HepG2 (cell line): ENCODE results near the gene SPRED2. TPM values are rescaled to one million over a fixed set of nuclear protein-coding genes. Genes with fewer than 3 reads are reported as not detected.

Experiments used
- NFYB ChIP-seq: sonication (generic); formaldehyde crosslinking; IDR thresholded peaks from 2 replicates; pipeline ENCODE4 v1.4.0; 2020; ENCODE audit warnings: missing genetic modification reagents
- SOX5 ChIP-seq: IDR thresholded peaks from 2 replicates; pipeline ENCODE4 v1.6.1; 2016; ENCODE audit warnings: borderline replicate concordance
- ZFY ChIP-seq: sonication (generic); formaldehyde crosslinking; IDR thresholded peaks from 2 replicates; pipeline ENCODE4 v1.4.0; 2020; ENCODE audit warnings: missing genetic modification reagents
- ZNF180 ChIP-seq: sonication (generic); formaldehyde crosslinking; IDR thresholded peaks from 2 replicates; pipeline ENCODE4 v1.4.0; 2020; ENCODE audit warnings: low read depth, missing genetic modification reagents, borderline replicate concordance
- ZNF205 ChIP-seq: IDR thresholded peaks from 2 replicates; pipeline ENCODE4 v1.6.1; 2018; ENCODE audit warnings: missing biosample characterization, missing genetic modification reagents
- ZNF501 ChIP-seq: sonication (generic); formaldehyde crosslinking; IDR thresholded peaks from 2 replicates; pipeline ENCODE4 v1.5.1; 2020; ENCODE audit warnings: mild to moderate bottlenecking, moderate library complexity, missing genetic modification reagents
- ZNF547 ChIP-seq: sonication (generic); formaldehyde crosslinking; IDR thresholded peaks from 2 replicates; pipeline ENCODE4 v1.5.1; 2020; ENCODE audit warnings: mild to moderate bottlenecking, missing genetic modification reagents
- ZNF605 ChIP-seq: sonication (generic); formaldehyde crosslinking; IDR thresholded peaks from 2 replicates; pipeline ENCODE4 v1.8.0; 2022; ENCODE audit warnings: mild to moderate bottlenecking, missing genetic modification reagents
- ZNF766 ChIP-seq: sonication (generic); formaldehyde crosslinking; IDR thresholded peaks from 2 replicates; pipeline ENCODE4 v1.5.0; 2020; ENCODE audit warnings: missing genetic modification reagents, borderline replicate concordance
- ZNF792 ChIP-seq: IDR thresholded peaks from 2 replicates; pipeline ENCODE4 v1.6.1; 2016
- polyA plus RNA-seq, 8 experiments: library from polyadenylated mRNA; depleted of rRNA in 3 of 8; stranded (reverse) in 7 of 8; unstranded in 1 of 8; fragments of >200 nt; fragmentation: Illumina TruSeq in 4 of 8; extraction: Trizol in 4 of 8; gene quantifications; 2 replicates each; pipeline versions ENCODE4 v1.2.1 to v1.2.3, GENCODE V29; 2011 to 2016; ENCODE audit warnings: low read depth in 4 of 8, missing spikeins in 1 of 8, mixed read lengths in 1 of 8; ENCODE audit not compliant: insufficient read depth in 1 of 8
- total RNA-seq, 5 experiments: library from RNA; depleted of rRNA; stranded (reverse); fragments of >200 nt; fragmentation: Illumina TruSeq; extraction: Trizol; gene quantifications; 2 replicates each; pipeline ENCODE4 v1.2.3, GENCODE V29; 2016; ENCODE audit warnings: low read depth in 1 of 5
- TF ChIP-seq, protein P1 (sequence below): sonication (generic); formaldehyde crosslinking; IDR thresholded peaks from 2 replicates; pipeline ENCODE4 v1.5.0; 2020; ENCODE audit warnings: missing genetic modification reagents
- TF ChIP-seq, protein P2 (sequence below): sonication (generic); formaldehyde crosslinking; IDR thresholded peaks from 2 replicates; pipeline ENCODE4 v1.8.1; 2023; ENCODE audit warnings: missing genetic modification reagents, inconsistent platforms, borderline replicate concordance
- TF ChIP-seq, protein P3 (sequence below): fragments of 450-650 bp; IDR thresholded peaks from 2 replicates; pipeline ENCODE4 v1.6.1; 2016
- TF ChIP-seq, protein P4 (sequence below): sonication (generic); formaldehyde crosslinking; IDR thresholded peaks from 2 replicates; pipeline ENCODE4 v1.4.0; 2020; ENCODE audit warnings: missing genetic modification reagents, borderline replicate concordance
- TF ChIP-seq, protein P5 (sequence below): IDR thresholded peaks from 2 replicates; pipeline ENCODE4 v1.6.1; 2016; ENCODE audit warnings: low read depth, missing genetic modification reagents, missing compliant biosample characterization

Gene SPRED2
- total and polyA plus RNA-seq, 2 of the 13 experiments (the other 11 are each of a cell fraction or from before 2014, with no cell fraction given), result 13.0 to 37.0 TPM

DNA sequence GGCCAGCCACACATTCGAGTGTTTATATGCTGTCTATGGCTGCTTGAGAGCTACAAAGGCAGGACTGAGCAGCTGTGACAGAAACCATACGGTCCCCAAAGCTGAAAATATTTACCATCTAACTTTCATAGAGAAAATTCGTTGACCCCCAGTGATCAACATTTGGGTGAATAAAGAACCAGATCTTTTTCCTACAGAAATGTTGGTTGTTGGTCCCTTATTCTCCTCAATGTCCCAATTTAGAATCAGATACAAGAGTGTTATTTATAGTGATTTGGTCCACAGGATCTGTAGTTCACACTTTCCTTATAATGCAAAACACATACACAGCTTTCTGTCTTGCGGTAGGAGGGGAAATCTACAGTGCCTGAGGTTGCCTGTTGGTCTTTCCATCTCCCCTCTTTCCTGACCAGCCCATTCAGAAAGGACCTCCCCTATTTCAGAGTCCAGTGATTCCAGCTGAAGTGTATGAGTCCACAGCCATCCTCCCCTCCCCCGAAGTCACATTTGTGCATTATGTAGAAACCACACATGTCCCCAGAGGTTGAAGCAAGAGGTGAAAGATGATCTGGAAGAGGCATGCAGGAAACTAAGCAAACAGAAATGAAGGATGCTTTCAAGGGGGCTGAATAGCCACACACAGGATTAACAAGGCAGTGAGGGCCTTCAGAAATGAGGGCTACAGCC lies 61.9 kb downstream of the SPRED2 start (continued):
- TF ChIP-seq, protein P1, sequence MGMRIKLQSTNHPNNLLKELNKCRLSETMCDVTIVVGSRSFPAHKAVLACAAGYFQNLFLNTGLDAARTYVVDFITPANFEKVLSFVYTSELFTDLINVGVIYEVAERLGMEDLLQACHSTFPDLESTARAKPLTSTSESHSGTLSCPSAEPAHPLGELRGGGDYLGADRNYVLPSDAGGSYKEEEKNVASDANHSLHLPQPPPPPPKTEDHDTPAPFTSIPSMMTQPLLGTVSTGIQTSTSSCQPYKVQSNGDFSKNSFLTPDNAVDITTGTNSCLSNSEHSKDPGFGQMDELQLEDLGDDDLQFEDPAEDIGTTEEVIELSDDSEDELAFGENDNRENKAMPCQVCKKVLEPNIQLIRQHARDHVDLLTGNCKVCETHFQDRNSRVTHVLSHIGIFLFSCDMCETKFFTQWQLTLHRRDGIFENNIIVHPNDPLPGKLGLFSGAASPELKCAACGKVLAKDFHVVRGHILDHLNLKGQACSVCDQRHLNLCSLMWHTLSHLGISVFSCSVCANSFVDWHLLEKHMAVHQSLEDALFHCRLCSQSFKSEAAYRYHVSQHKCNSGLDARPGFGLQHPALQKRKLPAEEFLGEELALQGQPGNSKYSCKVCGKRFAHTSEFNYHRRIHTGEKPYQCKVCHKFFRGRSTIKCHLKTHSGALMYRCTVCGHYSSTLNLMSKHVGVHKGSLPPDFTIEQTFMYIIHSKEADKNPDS (CRISPR knock-in tag), result no peak; the same call in 1 of the 2 replicates
- TF ChIP-seq ZNF766 (CRISPR knock-in tag) (no peak), ZNF605 (no peak), ZNF792 (CRISPR knock-in tag) (no peak), ZNF205 (CRISPR knock-in tag) (no peak), ZNF547 (CRISPR knock-in tag) (no peak; the same call in 1 of the 2 replicates), NFYB (CRISPR knock-in tag) (no peak), SOX5 (CRISPR knock-in tag) (peak; percentile 65; the same call in 1 of the 2 replicates), ZNF180 (CRISPR knock-in tag) (no peak), ZNF501 (CRISPR knock-in tag) (peak; percentile 68), ZFY (CRISPR knock-in tag) (peak; percentile 31; the same call in 1 of the 2 replicates)
- TF ChIP-seq, protein P2, sequence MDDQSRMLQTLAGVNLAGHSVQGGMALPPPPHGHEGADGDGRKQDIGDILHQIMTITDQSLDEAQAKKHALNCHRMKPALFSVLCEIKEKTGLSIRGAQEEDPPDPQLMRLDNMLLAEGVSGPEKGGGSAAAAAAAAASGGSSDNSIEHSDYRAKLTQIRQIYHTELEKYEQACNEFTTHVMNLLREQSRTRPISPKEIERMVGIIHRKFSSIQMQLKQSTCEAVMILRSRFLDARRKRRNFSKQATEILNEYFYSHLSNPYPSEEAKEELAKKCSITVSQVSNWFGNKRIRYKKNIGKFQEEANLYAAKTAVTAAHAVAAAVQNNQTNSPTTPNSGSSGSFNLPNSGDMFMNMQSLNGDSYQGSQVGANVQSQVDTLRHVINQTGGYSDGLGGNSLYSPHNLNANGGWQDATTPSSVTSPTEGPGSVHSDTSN, result no peak
- TF ChIP-seq, protein P3, sequence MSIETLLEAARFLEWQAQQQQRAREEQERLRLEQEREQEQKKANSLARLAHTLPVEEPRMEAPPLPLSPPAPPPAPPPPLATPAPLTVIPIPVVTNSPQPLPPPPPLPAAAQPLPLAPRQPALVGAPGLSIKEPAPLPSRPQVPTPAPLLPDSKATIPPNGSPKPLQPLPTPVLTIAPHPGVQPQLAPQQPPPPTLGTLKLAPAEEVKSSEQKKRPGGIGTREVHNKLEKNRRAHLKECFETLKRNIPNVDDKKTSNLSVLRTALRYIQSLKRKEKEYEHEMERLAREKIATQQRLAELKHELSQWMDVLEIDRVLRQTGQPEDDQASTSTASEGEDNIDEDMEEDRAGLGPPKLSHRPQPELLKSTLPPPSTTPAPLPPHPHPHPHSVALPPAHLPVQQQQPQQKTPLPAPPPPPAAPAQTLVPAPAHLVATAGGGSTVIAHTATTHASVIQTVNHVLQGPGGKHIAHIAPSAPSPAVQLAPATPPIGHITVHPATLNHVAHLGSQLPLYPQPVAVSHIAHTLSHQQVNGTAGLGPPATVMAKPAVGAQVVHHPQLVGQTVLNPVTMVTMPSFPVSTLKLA, result no peak
- TF ChIP-seq, protein P4, sequence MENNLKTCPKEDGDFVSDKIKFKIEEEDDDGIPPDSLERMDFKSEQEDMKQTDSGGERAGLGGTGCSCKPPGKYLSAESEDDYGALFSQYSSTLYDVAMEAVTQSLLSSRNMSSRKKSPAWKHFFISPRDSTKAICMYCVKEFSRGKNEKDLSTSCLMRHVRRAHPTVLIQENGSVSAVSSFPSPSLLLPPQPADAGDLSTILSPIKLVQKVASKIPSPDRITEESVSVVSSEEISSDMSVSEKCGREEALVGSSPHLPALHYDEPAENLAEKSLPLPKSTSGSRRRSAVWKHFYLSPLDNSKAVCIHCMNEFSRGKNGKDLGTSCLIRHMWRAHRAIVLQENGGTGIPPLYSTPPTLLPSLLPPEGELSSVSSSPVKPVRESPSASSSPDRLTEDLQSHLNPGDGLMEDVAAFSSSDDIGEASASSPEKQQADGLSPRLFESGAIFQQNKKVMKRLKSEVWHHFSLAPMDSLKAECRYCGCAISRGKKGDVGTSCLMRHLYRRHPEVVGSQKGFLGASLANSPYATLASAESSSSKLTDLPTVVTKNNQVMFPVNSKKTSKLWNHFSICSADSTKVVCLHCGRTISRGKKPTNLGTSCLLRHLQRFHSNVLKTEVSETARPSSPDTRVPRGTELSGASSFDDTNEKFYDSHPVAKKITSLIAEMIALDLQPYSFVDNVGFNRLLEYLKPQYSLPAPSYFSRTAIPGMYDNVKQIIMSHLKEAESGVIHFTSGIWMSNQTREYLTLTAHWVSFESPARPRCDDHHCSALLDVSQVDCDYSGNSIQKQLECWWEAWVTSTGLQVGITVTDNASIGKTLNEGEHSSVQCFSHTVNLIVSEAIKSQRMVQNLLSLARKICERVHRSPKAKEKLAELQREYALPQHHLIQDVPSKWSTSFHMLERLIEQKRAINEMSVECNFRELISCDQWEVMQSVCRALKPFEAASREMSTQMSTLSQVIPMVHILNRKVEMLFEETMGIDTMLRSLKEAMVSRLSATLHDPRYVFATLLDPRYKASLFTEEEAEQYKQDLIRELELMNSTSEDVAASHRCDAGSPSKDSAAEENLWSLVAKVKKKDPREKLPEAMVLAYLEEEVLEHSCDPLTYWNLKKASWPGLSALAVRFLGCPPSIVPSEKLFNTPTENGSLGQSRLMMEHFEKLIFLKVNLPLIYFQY (CRISPR knock-in tag), result no peak
- TF ChIP-seq, protein P5, sequence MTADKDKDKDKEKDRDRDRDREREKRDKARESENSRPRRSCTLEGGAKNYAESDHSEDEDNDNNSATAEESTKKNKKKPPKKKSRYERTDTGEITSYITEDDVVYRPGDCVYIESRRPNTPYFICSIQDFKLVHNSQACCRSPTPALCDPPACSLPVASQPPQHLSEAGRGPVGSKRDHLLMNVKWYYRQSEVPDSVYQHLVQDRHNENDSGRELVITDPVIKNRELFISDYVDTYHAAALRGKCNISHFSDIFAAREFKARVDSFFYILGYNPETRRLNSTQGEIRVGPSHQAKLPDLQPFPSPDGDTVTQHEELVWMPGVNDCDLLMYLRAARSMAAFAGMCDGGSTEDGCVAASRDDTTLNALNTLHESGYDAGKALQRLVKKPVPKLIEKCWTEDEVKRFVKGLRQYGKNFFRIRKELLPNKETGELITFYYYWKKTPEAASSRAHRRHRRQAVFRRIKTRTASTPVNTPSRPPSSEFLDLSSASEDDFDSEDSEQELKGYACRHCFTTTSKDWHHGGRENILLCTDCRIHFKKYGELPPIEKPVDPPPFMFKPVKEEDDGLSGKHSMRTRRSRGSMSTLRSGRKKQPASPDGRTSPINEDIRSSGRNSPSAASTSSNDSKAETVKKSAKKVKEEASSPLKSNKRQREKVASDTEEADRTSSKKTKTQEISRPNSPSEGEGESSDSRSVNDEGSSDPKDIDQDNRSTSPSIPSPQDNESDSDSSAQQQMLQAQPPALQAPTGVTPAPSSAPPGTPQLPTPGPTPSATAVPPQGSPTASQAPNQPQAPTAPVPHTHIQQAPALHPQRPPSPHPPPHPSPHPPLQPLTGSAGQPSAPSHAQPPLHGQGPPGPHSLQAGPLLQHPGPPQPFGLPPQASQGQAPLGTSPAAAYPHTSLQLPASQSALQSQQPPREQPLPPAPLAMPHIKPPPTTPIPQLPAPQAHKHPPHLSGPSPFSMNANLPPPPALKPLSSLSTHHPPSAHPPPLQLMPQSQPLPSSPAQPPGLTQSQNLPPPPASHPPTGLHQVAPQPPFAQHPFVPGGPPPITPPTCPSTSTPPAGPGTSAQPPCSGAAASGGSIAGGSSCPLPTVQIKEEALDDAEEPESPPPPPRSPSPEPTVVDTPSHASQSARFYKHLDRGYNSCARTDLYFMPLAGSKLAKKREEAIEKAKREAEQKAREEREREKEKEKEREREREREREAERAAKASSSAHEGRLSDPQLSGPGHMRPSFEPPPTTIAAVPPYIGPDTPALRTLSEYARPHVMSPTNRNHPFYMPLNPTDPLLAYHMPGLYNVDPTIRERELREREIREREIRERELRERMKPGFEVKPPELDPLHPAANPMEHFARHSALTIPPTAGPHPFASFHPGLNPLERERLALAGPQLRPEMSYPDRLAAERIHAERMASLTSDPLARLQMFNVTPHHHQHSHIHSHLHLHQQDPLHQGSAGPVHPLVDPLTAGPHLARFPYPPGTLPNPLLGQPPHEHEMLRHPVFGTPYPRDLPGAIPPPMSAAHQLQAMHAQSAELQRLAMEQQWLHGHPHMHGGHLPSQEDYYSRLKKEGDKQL, result no peak
